ENCODE data around the gene PBX3.

PBX3 gene

GRCh38 chr9:125990186-125990792, 243.1 kb downstream of the PBX3 start:
- Histone ChIP-seq H2BK5ac (ENCODE audit: low read length) (peak overlapping the region; percentile 14), H3K79me1 (ENCODE audit: low read depth, low read length) (no peaks in the 10 kb centered on the region), H3K9me3 (replicated peaks in 1 of 2; ENCODE audit: control insufficient read depth in 2 of 2, insufficient read depth in 1 of 2, low read depth in 1 of 2, low read length in 2 of 2) (no peaks in the 10 kb centered on the region), H3K4ac (ENCODE audit: low read length) (no peak overlapping the region), H2AFZ (ENCODE audit: low read length) (no peak overlapping the region), H3K27ac (replicated peaks; ENCODE audit: low read length) (no peak overlapping the region), H3K4me2 (ENCODE audit: insufficient read depth, low read length, poor library complexity, severe bottlenecking) (no peak overlapping the region), H3K14ac (ENCODE audit: low read length) (peak overlapping the region; percentile 92), H2BK120ac (ENCODE audit: low read depth, low read length) (peak overlapping the region; percentile 88), H2AK5ac (ENCODE audit: low read depth, low read length) (no peak overlapping the region), H2BK12ac (ENCODE audit: low read length) (peak overlapping the region; percentile 86), H3K18ac (ENCODE audit: low read length) (peak overlapping the region; percentile 89), H3K4me1 (ENCODE audit: control insufficient read depth in 2 of 2, insufficient read depth in 1 of 2, low read depth in 1 of 2, low read length in 2 of 2) (peaks cover 0 to 2% of the 10 kb centered on the region in 2 donors), H2BK15ac (ENCODE audit: low read length) (peak overlapping the region; percentile 77), H3K36me3 (replicated peaks in 1 of 2; ENCODE audit: control insufficient read depth in 2 of 2, insufficient read depth in 2 of 2, low read length in 2 of 2) (no peaks in the 10 kb centered on the region), H3K23ac (ENCODE audit: low read depth, low read length, poor library complexity) (peak overlapping the region; percentile 25), H4K8ac (ENCODE audit: low read depth, low read length) (peak overlapping the region; percentile 73), H3K9ac (ENCODE audit: low read depth, low read length, poor library complexity) (peak overlapping the region; percentile 10), H3K27me3 (ENCODE audit: control insufficient read depth in 3 of 3, insufficient read depth in 3 of 3, low read depth in 1 of 3, low read length in 3 of 3) (no peaks in the 10 kb centered on the region), H4K91ac (ENCODE audit: low read depth, low read length, poor library complexity) (no peak overlapping the region), H3K4me3 (ENCODE audit: low read length in 2 of 2) (no peak overlapping the region)
- DNase-seq (ENCODE audit: low spot score): no peak
- no CpG with 5 or more reads among the region's 16 CpGs for WGBS, 2 donors (ENCODE audit: extremely low coverage in 2 of 2, insufficient read length in 2 of 2, insufficient replicate concordance in 1 of 2)

- no peak overlapping the region for H4K91ac ChIP-seq (ENCODE audit: low read depth, low read length, poor library complexity)
- H3K79me1 ChIP-seq (ENCODE audit: low read depth, low read length): no peaks in the 10 kb centered on the region
- no peak overlapping the region for H3K23ac ChIP-seq (ENCODE audit: low read depth, low read length, poor library complexity)
- H3K27me3 ChIP-seq (ENCODE audit: control insufficient read depth in 3 of 3, insufficient read depth in 3 of 3, low read depth in 1 of 3, low read length in 3 of 3): no peaks in the 10 kb centered on the region
- no peak overlapping the region for H2BK120ac ChIP-seq (ENCODE audit: low read depth, low read length)
- no peak for DNase-seq (ENCODE audit: low spot score)
- H3K36me3 ChIP-seq (replicated peaks in 1 of 2; ENCODE audit: control insufficient read depth in 2 of 2, insufficient read depth in 2 of 2, low read length in 2 of 2): no peaks in the 10 kb centered on the region
- H2BK15ac ChIP-seq (ENCODE audit: low read length): no peak overlapping the region
- no peak overlapping the region for H2BK5ac ChIP-seq (ENCODE audit: low read length)
- no peak overlapping the region for H3K4me2 ChIP-seq (ENCODE audit: insufficient read depth, low read length, poor library complexity, severe bottlenecking)
- peak overlapping the region; percentile 39 for H3K9ac ChIP-seq (ENCODE audit: low read depth, low read length, poor library complexity)
- H3K9me3 ChIP-seq (replicated peaks in 1 of 2; ENCODE audit: control insufficient read depth in 2 of 2, insufficient read depth in 1 of 2, low read depth in 1 of 2, low read length in 2 of 2): no peaks in the 10 kb centered on the region
- no peak overlapping the region for H2BK12ac ChIP-seq (ENCODE audit: low read length)
- H4K8ac ChIP-seq (ENCODE audit: low read depth, low read length): no peak overlapping the region
- H2AFZ ChIP-seq (ENCODE audit: low read length): peak overlapping the region; percentile 52
- H3K27ac ChIP-seq (replicated peaks; ENCODE audit: low read length): no peak overlapping the region
- no peak overlapping the region for H3K4me3 ChIP-seq (ENCODE audit: low read length in 2 of 2)
- no peak overlapping the region for H3K14ac ChIP-seq (ENCODE audit: low read length)
- peaks cover 0 to 2% of the 10 kb centered on the region in 2 donors for H3K4me1 ChIP-seq (ENCODE audit: control insufficient read depth in 2 of 2, insufficient read depth in 1 of 2, low read depth in 1 of 2, low read length in 2 of 2)
- no peak overlapping the region for H3K4ac ChIP-seq (ENCODE audit: low read length)
- no peak overlapping the region for H2AK5ac ChIP-seq (ENCODE audit: low read depth, low read length)
- WGBS, 2 donors (ENCODE audit: extremely low coverage in 2 of 2, insufficient read length in 2 of 2, insufficient replicate concordance in 1 of 2): no CpG with 5 or more reads among the region's 12 CpGs
- peak overlapping the region; percentile 89 for H3K18ac ChIP-seq (ENCODE audit: low read length)
Measured at GRCh38 chr9:125990793-125991220, 243.6 kb downstream of the PBX3 start.

GRCh38 chr9:125991886-125992529, 244.8 kb downstream of the PBX3 start:
- Histone ChIP-seq H3K14ac (ENCODE audit: low read length) (no peak overlapping the region), H2AFZ (ENCODE audit: low read length) (no peak overlapping the region), H3K23ac (ENCODE audit: low read depth, low read length, poor library complexity) (no peak overlapping the region), H3K27ac (replicated peaks; ENCODE audit: low read length) (no peak overlapping the region), H4K8ac (ENCODE audit: low read depth, low read length) (no peak overlapping the region), H3K79me1 (ENCODE audit: low read depth, low read length) (no peaks in the 10 kb centered on the region), H2BK15ac (ENCODE audit: low read length) (no peak overlapping the region), H2BK12ac (ENCODE audit: low read length) (no peak overlapping the region), H4K91ac (ENCODE audit: low read depth, low read length, poor library complexity) (no peak overlapping the region), H2BK5ac (ENCODE audit: low read length) (no peak overlapping the region), H3K18ac (ENCODE audit: low read length) (no peak overlapping the region), H3K4me1 (ENCODE audit: control insufficient read depth in 2 of 2, insufficient read depth in 1 of 2, low read depth in 1 of 2, low read length in 2 of 2) (peaks cover 0 to 2% of the 10 kb centered on the region in 2 donors), H3K4me2 (ENCODE audit: insufficient read depth, low read length, poor library complexity, severe bottlenecking) (no peak overlapping the region), H3K4ac (ENCODE audit: low read length) (no peak overlapping the region), H3K27me3 (ENCODE audit: control insufficient read depth in 3 of 3, insufficient read depth in 3 of 3, low read depth in 1 of 3, low read length in 3 of 3) (peaks cover 0 to under 1% (median 0%) of the 10 kb centered on the region in 3 experiments), H2AK5ac (ENCODE audit: low read depth, low read length) (no peak overlapping the region), H3K4me3 (ENCODE audit: low read length in 2 of 2) (no peak overlapping the region), H3K9me3 (replicated peaks in 1 of 2; ENCODE audit: control insufficient read depth in 2 of 2, insufficient read depth in 1 of 2, low read depth in 1 of 2, low read length in 2 of 2) (no peaks in the 10 kb centered on the region), H3K36me3 (replicated peaks in 1 of 2; ENCODE audit: control insufficient read depth in 2 of 2, insufficient read depth in 2 of 2, low read length in 2 of 2) (no peaks in the 10 kb centered on the region), H2BK120ac (ENCODE audit: low read depth, low read length) (no peak overlapping the region), H3K9ac (ENCODE audit: low read depth, low read length, poor library complexity) (no peak overlapping the region)
- no CpG with 5 or more reads among the region's 11 CpGs for WGBS, 2 donors (ENCODE audit: extremely low coverage in 2 of 2, insufficient read length in 2 of 2, insufficient replicate concordance in 1 of 2)
- DNase-seq (ENCODE audit: low spot score): no peak

GRCh38 chr9:125992557-125992956, 245.4 kb downstream of the PBX3 start:
- no peaks in the 10 kb centered on the region for H3K79me1 ChIP-seq (ENCODE audit: low read depth, low read length)
- no peak overlapping the region for H2BK5ac ChIP-seq (ENCODE audit: low read length)
- H2BK120ac ChIP-seq (ENCODE audit: low read depth, low read length): no peak overlapping the region
- H3K27me3 ChIP-seq (ENCODE audit: control insufficient read depth in 3 of 3, insufficient read depth in 3 of 3, low read depth in 1 of 3, low read length in 3 of 3): peaks cover 0 to 6% (median 0%) of the 10 kb centered on the region in 3 experiments
- H3K23ac ChIP-seq (ENCODE audit: low read depth, low read length, poor library complexity): peak overlapping the region; percentile 50
- peak overlapping the region; percentile 30 for H3K4ac ChIP-seq (ENCODE audit: low read length)
- DNase-seq (ENCODE audit: low spot score): no peak
- no peaks in the 10 kb centered on the region for H3K36me3 ChIP-seq (replicated peaks in 1 of 2; ENCODE audit: control insufficient read depth in 2 of 2, insufficient read depth in 2 of 2, low read length in 2 of 2)
- peaks cover 0 to 2% of the 10 kb centered on the region in 2 donors for H3K4me1 ChIP-seq (ENCODE audit: control insufficient read depth in 2 of 2, insufficient read depth in 1 of 2, low read depth in 1 of 2, low read length in 2 of 2)
- H4K91ac ChIP-seq (ENCODE audit: low read depth, low read length, poor library complexity): no peak overlapping the region
- H2BK12ac ChIP-seq (ENCODE audit: low read length): no peak overlapping the region
- H3K14ac ChIP-seq (ENCODE audit: low read length): no peak overlapping the region
- H3K4me3 ChIP-seq (ENCODE audit: low read length in 2 of 2): no peak overlapping the region
- WGBS, 2 donors (ENCODE audit: extremely low coverage in 2 of 2, insufficient read length in 2 of 2, insufficient replicate concordance in 1 of 2): no CpG with 5 or more reads among the region's 8 CpGs
- no peak overlapping the region for H3K4me2 ChIP-seq (ENCODE audit: insufficient read depth, low read length, poor library complexity, severe bottlenecking)
- H4K8ac ChIP-seq (ENCODE audit: low read depth, low read length): no peak overlapping the region
- no peak overlapping the region for H3K27ac ChIP-seq (replicated peaks; ENCODE audit: low read length)
- H3K9ac ChIP-seq (ENCODE audit: low read depth, low read length, poor library complexity): no peak overlapping the region
- H2AK5ac ChIP-seq (ENCODE audit: low read depth, low read length): peak overlapping the region; percentile 54
- H3K18ac ChIP-seq (ENCODE audit: low read length): no peak overlapping the region
- H3K9me3 ChIP-seq (replicated peaks in 1 of 2; ENCODE audit: control insufficient read depth in 2 of 2, insufficient read depth in 1 of 2, low read depth in 1 of 2, low read length in 2 of 2): no peaks in the 10 kb centered on the region
- no peak overlapping the region for H2BK15ac ChIP-seq (ENCODE audit: low read length)
- H2AFZ ChIP-seq (ENCODE audit: low read length): no peak overlapping the region
